MM.1S (cell line): ENCODE results near the gene ARPC1A.

ENCODE experiments used
- DNase-seq: peaks from one replicate; pipeline ENCODE4 v3.0.0-alpha.2; 2015
- H2AFZ ChIP-seq: fragments of 300-600 bp; sonication (generic); 2 replicates; pipeline ENCODE4 v1.6.0; 2016; ENCODE audit warnings: antibody characterized with exemption, low read length
- H3F3A ChIP-seq: fragments of 300-600 bp; sonication (generic); 2 replicates; pipeline ENCODE4 v1.6.1; 2016; ENCODE audit warnings: mild to moderate bottlenecking, antibody characterized with exemption, low read length, moderate library complexity, mixed read lengths; ENCODE audit not compliant: insufficient read depth
- H3K27ac ChIP-seq: fragments of 300-600 bp; sonication (generic); 2 replicates; pipeline ENCODE4 v1.5.1; 2016; ENCODE audit warnings: mild to moderate bottlenecking, low read length
- H3K27me3 ChIP-seq: fragments of 300-600 bp; sonication (generic); replicated peaks from 2 replicates; pipeline ENCODE4 v1.6.0; 2016; ENCODE audit warnings: low read length; ENCODE audit not compliant: insufficient read depth
- H3K36me3 ChIP-seq: fragments of 300-600 bp; sonication (generic); replicated peaks from 2 replicates; pipeline ENCODE4 v1.6.1; 2016; ENCODE audit warnings: mild to moderate bottlenecking, low read length, mixed read lengths; ENCODE audit not compliant: insufficient read depth
- H3K4me1 ChIP-seq: fragments of 300-600 bp; sonication (generic); 2 replicates; pipeline ENCODE4 v1.6.1; 2016; ENCODE audit warnings: low read length, mixed read lengths
- H3K4me2 ChIP-seq: fragments of 300-600 bp; sonication (generic); 2 replicates; pipeline ENCODE4 v1.6.0; 2016; ENCODE audit warnings: low read depth, low read length
- H3K4me3 ChIP-seq: fragments of 300-600 bp; sonication (generic); 2 replicates; pipeline ENCODE4 v1.5.1; 2016; ENCODE audit warnings: low read length, mixed read lengths
- H3K79me2 ChIP-seq: fragments of 300-600 bp; sonication (generic); 2 replicates; pipeline ENCODE4 v1.6.1; 2016; ENCODE audit warnings: mixed run types, low read length, mixed read lengths
- H3K9ac ChIP-seq: fragments of 300-600 bp; sonication (generic); 2 replicates; pipeline ENCODE4 v1.6.1; 2016; ENCODE audit warnings: low read length, mixed read lengths
- H3K9me2 ChIP-seq: fragments of 300-600 bp; sonication (generic); replicated peaks from 2 replicates; pipeline ENCODE4 v1.6.1; 2016; ENCODE audit warnings: mild to moderate bottlenecking, low read length, mixed read lengths; ENCODE audit not compliant: insufficient read depth
- H3K9me3 ChIP-seq: fragments of 300-600 bp; sonication (generic); replicated peaks from 2 replicates; pipeline ENCODE4 v1.6.1; 2016; ENCODE audit warnings: mild to moderate bottlenecking, low read length, mixed read lengths; ENCODE audit not compliant: insufficient read depth
- H4K20me1 ChIP-seq: fragments of 300-600 bp; sonication (generic); 2 replicates; pipeline ENCODE4 v1.6.1; 2016; ENCODE audit warnings: mild to moderate bottlenecking, low read length, moderate library complexity, mixed read lengths; ENCODE audit not compliant: insufficient read depth
- CTCF ChIP-seq: fragments of 300-600 bp; sonication (generic); IDR thresholded peaks from 2 replicates; pipeline ENCODE4 v1.5.1; 2016; ENCODE audit warnings: antibody characterized with exemption, low read length, mixed read lengths
- EZH2 ChIP-seq: fragments of 300-600 bp; sonication (generic); optimal IDR thresholded peaks from 2 replicates; pipeline ENCODE3; 2017; ENCODE audit warnings: low read depth, mild to moderate bottlenecking, antibody characterized with exemption, low read length, mixed read lengths
- EZH2phosphoT487 ChIP-seq: fragments of 300-600 bp; sonication (generic); IDR thresholded peaks from 2 replicates; pipeline ENCODE4 v1.6.1; 2018; ENCODE audit warnings: antibody characterized with exemption, low read length

The ARPC1A gene

DNA sequence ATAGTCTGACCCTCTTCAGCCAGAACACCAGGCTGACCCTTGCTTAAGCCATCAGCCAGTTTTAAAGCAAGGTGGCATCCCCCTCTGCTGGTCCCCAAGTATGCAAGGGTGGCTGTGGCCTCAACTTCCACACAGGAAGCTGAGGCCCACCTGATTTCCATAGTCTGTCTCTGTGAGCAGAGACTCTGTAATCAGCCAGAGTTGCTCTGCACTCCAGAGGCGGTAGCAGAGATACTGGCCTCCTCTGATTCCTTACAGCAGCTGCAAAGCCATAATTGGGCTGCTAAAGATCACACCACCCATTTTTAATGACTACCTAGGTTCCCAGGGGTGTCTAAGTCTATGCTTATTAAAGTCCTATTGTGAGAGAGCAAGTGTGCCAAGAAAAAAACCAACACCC lies 80.9 kb downstream of the ARPC1A start:
- no peaks in the 10 kb centered on the region for H3K9me3 ChIP-seq
- H2AFZ ChIP-seq: no peak overlapping the region
- H3K4me3 ChIP-seq: no peak overlapping the region
- TF ChIP-seq EZH2phosphoT487 (no peak), CTCF (no peak), EZH2 (no peak)
- H3K79me2 ChIP-seq: peaks cover 83% of the 10 kb centered on the region
- H3K9me2 ChIP-seq: no peaks in the 10 kb centered on the region
- H3K27me3 ChIP-seq: no peaks in the 10 kb centered on the region
- peak overlapping the region; percentile 91; the same call in 1 of the 2 replicates for H3K4me2 ChIP-seq
- H3K9ac ChIP-seq: peak overlapping the region; percentile 92; the same call in 1 of the 2 replicates
- peaks cover 11% of the 10 kb centered on the region for H3K4me1 ChIP-seq
- H3K36me3 ChIP-seq: no peaks in the 10 kb centered on the region
- 0 out of 2 replicates have a peak, but pooled peaks cover 4% of the 10 kb centered on the region for H3F3A ChIP-seq
- no peak for DNase-seq
- H3K27ac ChIP-seq: no peak overlapping the region
- H4K20me1 ChIP-seq: no peaks in the 10 kb centered on the region; the same call in 1 of the 2 replicates

- Histone ChIP-seq H3K27me3 (no peaks in the 10 kb centered on the region), H3K4me3 (peak overlapping the region; percentile 94), H3K9ac (peak overlapping the region; percentile 92), H2AFZ (peak overlapping the region; percentile 83), H3K79me2 (peaks cover 92% of the 10 kb centered on the region), H3K4me1 (peaks cover 11% of the 10 kb centered on the region), H4K20me1 (no peaks in the 10 kb centered on the region; the same call in 1 of the 2 replicates), H3K9me3 (no peaks in the 10 kb centered on the region), H3K4me2 (peak overlapping the region; percentile 91), H3K9me2 (no peaks in the 10 kb centered on the region), H3K36me3 (peaks cover 4% of the 10 kb centered on the region; the same call in 1 of the 2 replicates), H3K27ac (peak overlapping the region; percentile 88; the same call in 1 of the 2 replicates), H3F3A (0 out of 2 replicates have a peak, but pooled peaks cover 4% of the 10 kb centered on the region)
- TF ChIP-seq EZH2phosphoT487 (no peak), CTCF (no peak), EZH2 (no peak)
- no peak for DNase-seq
Observed at GRCh38 chr7:99407872-99408378, 82.2 kb downstream of the ARPC1A start.

DNA sequence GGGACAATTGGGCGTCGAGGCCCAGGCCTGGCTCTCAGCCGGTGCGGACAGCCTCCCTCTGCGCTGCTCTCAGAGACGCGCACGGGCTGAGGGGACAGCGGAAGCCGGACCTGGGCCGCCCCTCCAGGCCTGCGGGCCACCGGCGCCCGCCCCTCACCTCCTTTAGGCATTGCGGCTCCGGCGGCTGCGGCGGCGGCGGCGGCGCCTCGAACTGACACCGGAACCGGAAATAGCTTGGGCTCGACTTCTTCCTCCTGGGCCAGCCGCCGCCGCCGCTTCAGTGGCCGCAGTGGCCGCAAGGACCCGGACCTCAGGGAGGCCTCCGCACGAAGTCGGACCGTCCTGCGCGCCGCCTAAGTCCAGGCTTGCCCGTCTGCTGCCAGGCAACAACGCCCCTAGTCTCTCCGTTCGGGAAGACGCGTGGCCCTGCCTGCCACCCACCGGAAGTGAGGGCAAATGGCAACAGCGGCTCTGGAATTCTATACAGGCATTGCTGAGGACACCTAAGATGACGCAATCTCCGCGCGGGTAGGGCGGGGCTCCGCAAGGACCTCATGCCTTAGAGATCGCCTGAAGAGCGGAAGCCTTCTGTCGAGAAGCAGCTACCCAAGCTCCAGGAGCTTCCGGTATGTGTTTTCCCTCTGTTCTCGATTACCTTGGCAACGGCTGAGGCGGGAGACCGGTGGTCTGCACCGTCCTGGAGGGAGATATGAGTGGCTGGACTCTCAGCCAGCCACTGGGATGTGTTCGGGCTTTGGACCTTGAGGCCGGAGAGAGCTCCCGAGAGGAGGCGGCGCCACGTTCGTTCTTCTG lies 82.9 kb downstream of the ARPC1A start, which contains the start of the genes BUD31 and PDAP1:
BUD31 (plus strand) TSS at position 591 of the 813 bp plus-strand sequence. CDS start 2,124 bp downstream, outside the sequence.
PDAP1 (minus strand) TSS at position 219 of the 813 bp plus-strand sequence; CDS start at position 170, 49 bp downstream.
- H3K9me2 ChIP-seq: no peaks in the 10 kb centered on the region
- H3K36me3 ChIP-seq: peaks cover 4% of the 10 kb centered on the region; the same call in 1 of the 2 replicates
- peak within 1 kb of the TSS; percentile 91 for H3K4me2 ChIP-seq
- peak within 1 kb of the TSS; percentile 94 for H3K4me3 ChIP-seq
- peak; percentile 93 for DNase-seq
- peaks cover 11% of the 10 kb centered on the region for H3K4me1 ChIP-seq
- H3K9ac ChIP-seq: peak within 1 kb of the TSS; percentile 92
- H3K9me3 ChIP-seq: no peaks in the 10 kb centered on the region
- H3K27ac ChIP-seq: peak within 1 kb of the TSS; percentile 88
- H2AFZ ChIP-seq: peak within 1 kb of the TSS; percentile 83
- no peaks in the 10 kb centered on the region for H3K27me3 ChIP-seq
- TF ChIP-seq EZH2phosphoT487: no peak
- TF ChIP-seq EZH2: no peak
- no peak for TF ChIP-seq CTCF
- no peaks in the 10 kb centered on the region; the same call in 1 of the 2 replicates for H4K20me1 ChIP-seq
- 0 out of 2 replicates have a peak, but pooled peaks cover 4% of the 10 kb centered on the region for H3F3A ChIP-seq
- peaks cover 92% of the 10 kb centered on the region for H3K79me2 ChIP-seq
